ENCODE measurements around the gene P3H1. TPM values are rescaled to one million over a fixed set of nuclear protein-coding genes. Genes with fewer than 3 reads are reported as not detected.
A peak's percentile ranks its signal among the peaks of the same experiment; 100 is the strongest.
"Not testable (repeated sequence)": the region's sequence is repeated elsewhere in the genome, so short reads cannot be mapped to it uniquely, and the experiment has no call there.

Gene P3H1
- polyA plus RNA-seq, 3 donors: 16.8 to 56.9 (median 16.9) TPM

DNA sequence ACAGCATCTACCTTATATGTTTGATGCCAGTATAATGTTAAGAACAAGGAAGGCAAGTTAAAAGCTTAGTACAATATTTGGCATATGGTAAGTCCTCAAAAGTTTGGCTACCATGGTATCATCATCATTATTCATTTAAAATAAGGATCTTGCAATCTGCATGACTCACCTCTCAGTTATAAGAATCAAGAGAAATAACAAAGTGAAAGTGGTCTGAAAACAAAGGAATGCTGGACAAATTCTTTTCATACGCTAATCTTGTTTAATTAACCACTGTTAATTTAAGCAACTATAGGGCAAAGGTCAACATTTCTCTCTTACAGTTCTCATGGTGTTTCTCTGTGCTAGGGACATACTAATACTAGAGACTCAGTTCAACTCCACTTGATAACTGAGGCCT lies 13.8 kb downstream of the P3H1 start:
- no peak overlapping the region for H3K4me3 ChIP-seq (replicated peaks in 1 of 3; ENCODE audit: low read depth in 2 of 3, low read length in 3 of 3)
- H3K27me3 Mint-ChIP-seq (ENCODE audit: low read depth in 3 of 3): no peaks in the 10 kb centered on the region
- no peak overlapping the region for H3K27ac ChIP-seq (ENCODE audit: low read depth in 1 of 2, low read length in 2 of 2)
- TF ChIP-seq, protein P1, sequence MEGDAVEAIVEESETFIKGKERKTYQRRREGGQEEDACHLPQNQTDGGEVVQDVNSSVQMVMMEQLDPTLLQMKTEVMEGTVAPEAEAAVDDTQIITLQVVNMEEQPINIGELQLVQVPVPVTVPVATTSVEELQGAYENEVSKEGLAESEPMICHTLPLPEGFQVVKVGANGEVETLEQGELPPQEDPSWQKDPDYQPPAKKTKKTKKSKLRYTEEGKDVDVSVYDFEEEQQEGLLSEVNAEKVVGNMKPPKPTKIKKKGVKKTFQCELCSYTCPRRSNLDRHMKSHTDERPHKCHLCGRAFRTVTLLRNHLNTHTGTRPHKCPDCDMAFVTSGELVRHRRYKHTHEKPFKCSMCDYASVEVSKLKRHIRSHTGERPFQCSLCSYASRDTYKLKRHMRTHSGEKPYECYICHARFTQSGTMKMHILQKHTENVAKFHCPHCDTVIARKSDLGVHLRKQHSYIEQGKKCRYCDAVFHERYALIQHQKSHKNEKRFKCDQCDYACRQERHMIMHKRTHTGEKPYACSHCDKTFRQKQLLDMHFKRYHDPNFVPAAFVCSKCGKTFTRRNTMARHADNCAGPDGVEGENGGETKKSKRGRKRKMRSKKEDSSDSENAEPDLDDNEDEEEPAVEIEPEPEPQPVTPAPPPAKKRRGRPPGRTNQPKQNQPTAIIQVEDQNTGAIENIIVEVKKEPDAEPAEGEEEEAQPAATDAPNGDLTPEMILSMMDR (IDR thresholded peaks at IDR 0.05): no peak
- peaks cover 71 to 87% of the 10 kb centered on the region in 2 donors for H3K36me3 Mint-ChIP-seq
- H4K20me1 ChIP-seq (ENCODE audit: insufficient read depth, low read length): no peaks in the 10 kb centered on the region
- H3K4me1 Mint-ChIP-seq: peaks cover 19% of the 10 kb centered on the region
- no peaks in the 10 kb centered on the region for H3K79me2 ChIP-seq (ENCODE audit: insufficient read depth, low read length)
- H3K9ac ChIP-seq (ENCODE audit: insufficient read depth, low read length, poor library complexity, severe bottlenecking): no peak overlapping the region
- DNase-seq: no peak
- H3K4me1 ChIP-seq (ENCODE audit: control insufficient read depth in 1 of 2, insufficient read depth in 2 of 2, low read length in 2 of 2): peaks cover 16% of the 10 kb centered on the region in 2 donors
- H3K9me3 Mint-ChIP-seq: peaks cover 0 to 6% (median 2%) of the 10 kb centered on the region in 7 donors
- no peak overlapping the region for H3K4me2 ChIP-seq (replicated peaks; ENCODE audit: extremely low read depth, low read length, poor library complexity, severe bottlenecking)
- no peaks in the 10 kb centered on the region for H3K27me3 ChIP-seq (ENCODE audit: control insufficient read depth in 2 of 2, insufficient read depth in 2 of 2, low read length in 2 of 2)
- intact Hi-C loops (cut with micrococcal nuclease): no loop called here
- H2AFZ ChIP-seq (ENCODE audit: insufficient read depth, low read depth, low read length, poor library complexity, severe bottlenecking): no peak overlapping the region
- no peaks in the 10 kb centered on the region for H3K9me3 ChIP-seq (replicated peaks in 1 of 2; ENCODE audit: control insufficient read depth in 1 of 2, insufficient read depth in 1 of 2, low read length in 2 of 2)
- no CpG with 5 or more reads among the region's 1 CpG for WGBS (ENCODE audit: insufficient coverage)
- peaks cover 66 to 83% of the 10 kb centered on the region in 2 donors for H3K36me3 ChIP-seq (replicated peaks in 1 of 2; ENCODE audit: control insufficient read depth in 1 of 2, insufficient read depth in 2 of 2, low read length in 2 of 2)
- H3K27ac Mint-ChIP-seq: peak overlapping the region in 1 of 7 donors; percentile 33
- H3K4me3 Mint-ChIP-seq: no peak overlapping the region

DNA sequence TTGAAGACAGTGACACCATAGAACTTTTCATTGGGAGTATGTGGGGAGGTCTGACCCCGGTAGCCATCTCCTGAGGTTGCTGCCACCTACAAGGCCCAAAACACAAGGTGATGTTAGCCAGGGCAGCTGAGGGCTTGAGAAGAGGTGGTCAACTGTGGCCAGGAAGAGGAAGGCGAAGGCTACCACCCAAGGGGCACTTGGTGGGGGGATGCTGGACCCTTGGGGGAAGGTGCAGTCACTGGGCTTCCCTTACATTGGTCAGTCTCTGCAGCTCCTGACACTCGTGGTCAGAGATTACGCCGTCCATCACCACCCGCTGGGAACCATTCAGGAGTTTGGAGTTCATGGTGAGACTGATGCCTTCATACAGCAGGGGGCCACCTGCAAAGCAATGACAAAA lies 14.5 kb downstream of the P3H1 start:
- H3K4me1 ChIP-seq (ENCODE audit: control insufficient read depth in 1 of 2, insufficient read depth in 2 of 2, low read length in 2 of 2): peaks cover 18% of the 10 kb centered on the region in 2 donors
- H3K36me3 Mint-ChIP-seq: peaks cover 65 to 87% of the 10 kb centered on the region in 2 donors

DNA sequence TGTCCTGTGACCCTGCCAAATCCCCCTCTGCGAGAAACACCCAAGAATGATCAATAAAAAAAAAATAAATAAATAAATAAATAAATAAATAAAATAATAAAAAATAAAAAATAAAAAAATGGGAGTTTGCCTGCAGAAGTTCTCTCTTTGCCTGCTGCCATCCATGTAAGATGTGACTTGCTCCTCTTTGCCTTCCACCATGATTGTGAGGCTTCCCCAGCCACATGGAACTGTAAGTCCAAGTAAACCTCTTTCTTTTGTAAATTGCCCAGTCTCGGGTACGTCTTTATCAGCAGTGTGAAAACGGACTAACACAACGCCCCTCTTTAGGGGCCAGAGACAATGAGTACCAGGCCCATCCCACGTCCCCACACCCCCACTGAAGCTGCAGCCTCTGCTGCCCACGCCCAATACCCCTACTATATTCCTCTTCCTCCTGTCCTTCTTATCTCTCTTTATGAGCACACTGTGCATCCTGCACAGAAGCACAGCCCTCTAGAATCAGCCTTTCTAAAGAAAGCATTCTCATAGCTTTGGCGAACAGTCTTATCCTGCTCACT lies 15.2 kb downstream of the P3H1 start:
- H4K20me1 ChIP-seq (ENCODE audit: insufficient read depth, low read length); H3K79me2 ChIP-seq (ENCODE audit: insufficient read depth, low read length); H3K4me3 Mint-ChIP-seq; H3K27me3 ChIP-seq (ENCODE audit: control insufficient read depth in 2 of 2, insufficient read depth in 2 of 2, low read length in 2 of 2); H3K27me3 Mint-ChIP-seq (ENCODE audit: low read depth in 3 of 3); H3K9ac ChIP-seq (ENCODE audit: insufficient read depth, low read length, poor library complexity, severe bottlenecking); H3K4me3 ChIP-seq (replicated peaks in 1 of 3; ENCODE audit: low read depth in 2 of 3, low read length in 3 of 3); intact Hi-C loops (cut with micrococcal nuclease); H3K4me2 ChIP-seq (replicated peaks; ENCODE audit: extremely low read depth, low read length, poor library complexity, severe bottlenecking); DNase-seq; H2AFZ ChIP-seq (ENCODE audit: insufficient read depth, low read depth, low read length, poor library complexity, severe bottlenecking); H3K9me3 ChIP-seq (replicated peaks in 1 of 2; ENCODE audit: control insufficient read depth in 1 of 2, insufficient read depth in 1 of 2, low read length in 2 of 2); H3K9me3 Mint-ChIP-seq: not testable (repeated sequence)
- Histone ChIP-seq H3K27ac (ENCODE audit: low read depth in 1 of 2, low read length in 2 of 2) (peak overlapping the region in 1 of 2 donors; percentile 23), H3K4me1 (ENCODE audit: control insufficient read depth in 1 of 2, insufficient read depth in 2 of 2, low read length in 2 of 2) (peaks cover 18% of the 10 kb centered on the region in 2 donors), H3K36me3 (replicated peaks in 1 of 2; ENCODE audit: control insufficient read depth in 1 of 2, insufficient read depth in 2 of 2, low read length in 2 of 2) (peaks cover 64 to 84% of the 10 kb centered on the region in 2 donors)
- Mint-ChIP-seq H3K36me3 (peaks cover 64 to 87% of the 10 kb centered on the region in 2 donors), H3K4me1 (peaks cover 28% of the 10 kb centered on the region), H3K27ac (peak overlapping the region in 2 of 7 donors; percentile 18 to 76)
- 97% methylated on average over 7 of the region's 8 CpGs for WGBS (ENCODE audit: insufficient coverage)

More for the DNA sequence above, 14.5 kb downstream of the P3H1 start:
- Histone ChIP-seq H2AFZ (ENCODE audit: insufficient read depth, low read depth, low read length, poor library complexity, severe bottlenecking) (no peak overlapping the region), H3K4me3 (replicated peaks in 1 of 3; ENCODE audit: low read depth in 2 of 3, low read length in 3 of 3) (no peak overlapping the region), H3K9ac (ENCODE audit: insufficient read depth, low read length, poor library complexity, severe bottlenecking) (no peak overlapping the region), H3K79me2 (ENCODE audit: insufficient read depth, low read length) (no peaks in the 10 kb centered on the region), H3K9me3 (replicated peaks in 1 of 2; ENCODE audit: control insufficient read depth in 1 of 2, insufficient read depth in 1 of 2, low read length in 2 of 2) (no peaks in the 10 kb centered on the region), H4K20me1 (ENCODE audit: insufficient read depth, low read length) (no peaks in the 10 kb centered on the region), H3K27ac (ENCODE audit: low read depth in 1 of 2, low read length in 2 of 2) (peak overlapping the region in 1 of 2 donors; percentile 23), H3K36me3 (replicated peaks in 1 of 2; ENCODE audit: control insufficient read depth in 1 of 2, insufficient read depth in 2 of 2, low read length in 2 of 2) (peaks cover 63 to 83% of the 10 kb centered on the region in 2 donors), H3K27me3 (ENCODE audit: control insufficient read depth in 2 of 2, insufficient read depth in 2 of 2, low read length in 2 of 2) (no peaks in the 10 kb centered on the region), H3K4me2 (replicated peaks; ENCODE audit: extremely low read depth, low read length, poor library complexity, severe bottlenecking) (no peak overlapping the region)
- peaks cover 0 to 2% (median 0%) of the 10 kb centered on the region in 3 donors for H3K27me3 Mint-ChIP-seq (ENCODE audit: low read depth in 3 of 3)
- WGBS (ENCODE audit: insufficient coverage): 95% methylated on average over 6 of the region's 6 CpGs
- DNase-seq: no peak
- H3K27ac Mint-ChIP-seq: peak overlapping the region in 4 of 7 donors; percentile 8 to 47 (median 44)
- peaks cover 25% of the 10 kb centered on the region for H3K4me1 Mint-ChIP-seq
- TF ChIP-seq, protein P1 (IDR thresholded peaks at IDR 0.05): no peak
- no peak overlapping the region for H3K4me3 Mint-ChIP-seq
- H3K9me3 Mint-ChIP-seq: peaks cover 0 to 6% (median 2%) of the 10 kb centered on the region in 7 donors
- intact Hi-C loops (cut with micrococcal nuclease): no loop called here

Data from CD14-positive monocyte (primary cell).